ENCODE data around the gene GGA1. TPM values are rescaled to one million over a fixed set of nuclear protein-coding genes. Genes with fewer than 3 reads are reported as not detected.
A peak's percentile ranks its signal among the peaks of the same experiment; 100 is the strongest.

GGA1 gene
- polyA plus RNA-seq, 1 of the 3 experiments (the other 2 are of a cell fraction) = 81.1 TPM

DNA sequence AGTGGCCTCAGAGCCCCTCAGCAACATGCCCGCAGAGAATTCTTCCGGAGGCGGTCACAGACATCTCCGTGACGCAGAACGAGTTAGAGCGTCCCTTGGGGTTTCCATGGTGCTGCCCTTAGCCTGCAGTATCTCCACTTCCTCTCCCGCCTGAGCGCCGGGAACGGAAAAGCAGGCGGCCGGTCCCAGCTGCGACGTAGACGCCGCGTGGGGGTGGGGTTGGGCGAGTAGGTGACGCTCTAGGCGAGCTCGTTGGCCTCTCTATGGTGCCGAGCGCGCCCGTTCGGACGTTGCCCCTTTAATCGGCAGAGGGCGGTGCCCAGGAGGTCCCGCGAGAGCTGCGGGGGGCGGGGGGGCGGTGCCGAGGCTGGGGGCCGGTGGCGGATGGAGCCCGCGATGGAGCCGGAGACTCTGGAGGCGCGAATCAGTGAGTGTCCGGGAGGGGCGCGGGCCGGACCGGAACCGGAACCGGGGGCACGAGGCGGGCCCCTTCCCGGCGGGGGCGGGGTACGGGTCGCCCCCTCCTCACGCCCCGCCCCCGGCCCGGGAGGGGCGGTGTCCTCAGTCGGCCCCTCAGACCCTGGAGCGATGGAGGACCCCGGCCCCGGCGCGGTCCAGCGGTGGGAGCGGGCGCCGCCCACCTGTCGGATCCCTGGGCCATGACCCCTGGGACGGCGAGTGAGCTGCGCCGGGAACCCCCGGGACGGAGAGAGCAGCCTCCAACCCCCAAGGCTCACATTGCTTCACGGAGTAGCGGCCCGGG, at the start of gene GGA1 (continued):
- no peak for TF ChIP-seq RAD21 (IDR thresholded peaks at IDR 0.05; ENCODE audit: low read length)

DNA sequence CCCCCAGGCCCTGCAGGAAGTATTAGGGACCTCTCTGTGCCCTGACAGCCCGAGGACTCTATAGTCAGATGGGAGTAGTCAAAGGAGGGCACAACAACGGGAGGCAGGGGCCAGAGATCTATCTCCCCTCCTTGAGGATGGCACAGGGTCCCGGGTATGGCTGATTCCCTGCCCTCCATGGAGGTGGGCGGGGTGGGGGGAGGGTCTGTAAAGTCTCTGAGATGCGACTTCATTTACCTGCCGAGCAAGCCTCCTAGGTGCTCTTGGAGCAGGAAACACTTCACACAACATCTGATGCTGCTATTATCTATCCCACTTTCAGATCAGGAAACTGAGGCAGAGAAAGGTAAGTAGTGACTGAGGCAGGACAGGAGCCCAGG, 49.1 kb upstream of the GGA1 start:
- ChIA-PET CTCF (interaction anchor here (1.0 to 20.5 kb wide), 3 partner anchors 8 to 48 kb away, joined by 3 to 647 read pairs (median 45); no protein-coding TSS in a partner anchor), POLR2A (no interaction called here)
- Histone ChIP-seq H2AFZ (ENCODE audit: low read depth) (no peak overlapping the region), H3K27ac (ENCODE audit: low read depth in 2 of 2, low read length in 1 of 2) (no peak overlapping the region), H3K9me2 (no peaks in the 10 kb centered on the region), H4K20me1 (ENCODE audit: insufficient read depth) (peaks cover 24% of the 10 kb centered on the region), H3K4me2 (peak overlapping the region; percentile 42; the same call in 1 of the 2 replicates), H3K36me3 (replicated peaks in 1 of 2; ENCODE audit: control insufficient read depth in 1 of 2, insufficient read depth in 2 of 2, low read length in 1 of 2) (no peaks in the 10 kb centered on the region), H3F3A (replicated peaks; ENCODE audit: insufficient read depth) (peaks cover 43% of the 10 kb centered on the region), H3K9ac (no peak overlapping the region), H3K27me3 (ENCODE audit: insufficient read depth) (no peaks in the 10 kb centered on the region), H3K9me3 (no peaks in the 10 kb centered on the region), H3K4me1 (ENCODE audit: control insufficient read depth in 1 of 2, insufficient read depth in 2 of 2, low read depth in 1 of 2, low read length in 1 of 2) (peaks cover 10 to 27% of the 10 kb centered on the region in 2 experiments; a peak in 3 of 4 replicates), H3K4me3 (ENCODE audit: low read depth in 2 of 2, low read length in 1 of 2) (no peak overlapping the region), H3K79me2 (ENCODE audit: insufficient read depth) (peaks cover 39% of the 10 kb centered on the region)
- no peak for DNase-seq
- TF ChIP-seq FOSL2 (IDR thresholded peaks at IDR 0.05; ENCODE audit: borderline replicate concordance, low read depth) = no peak
- TF ChIP-seq JUND (IDR thresholded peaks at IDR 0.05) = no peak
- 92% methylated on average over 5 of the region's 6 CpGs for WGBS (ENCODE audit: low lambda C conversion rate)

- Histone ChIP-seq H3K4me1 (ENCODE audit: control insufficient read depth in 1 of 2, insufficient read depth in 2 of 2, low read depth in 1 of 2, low read length in 1 of 2) (peaks cover 10 to 28% of the 10 kb centered on the region in 2 experiments; a peak in 3 of 4 replicates), H4K20me1 (ENCODE audit: insufficient read depth) (peaks cover 30% of the 10 kb centered on the region), H3K27ac (ENCODE audit: low read depth in 2 of 2, low read length in 1 of 2) (peak within 1 kb of the TSS in 1 of 2 experiments; percentile 96; a peak in 2 of 4 replicates), H3K79me2 (ENCODE audit: insufficient read depth) (peaks cover 45% of the 10 kb centered on the region), H3K9ac (peak within 1 kb of the TSS; percentile 98), H3K36me3 (replicated peaks in 1 of 2; ENCODE audit: control insufficient read depth in 1 of 2, insufficient read depth in 2 of 2, low read length in 1 of 2) (no peaks in the 10 kb centered on the region), H2AFZ (ENCODE audit: low read depth) (no peak within 1 kb of the TSS; the same call in 1 of the 2 replicates), H3K4me3 (ENCODE audit: low read depth in 2 of 2, low read length in 1 of 2) (peak within 1 kb of the TSS; percentile 56 to 75), H3K27me3 (ENCODE audit: insufficient read depth) (no peaks in the 10 kb centered on the region), H3K9me3 (no peaks in the 10 kb centered on the region), H3F3A (replicated peaks; ENCODE audit: insufficient read depth) (peaks cover 47% of the 10 kb centered on the region), H3K9me2 (no peaks in the 10 kb centered on the region), H3K4me2 (peak within 1 kb of the TSS; percentile 99)
- TF ChIP-seq EP300 (IDR thresholded peaks at IDR 0.05; ENCODE audit: borderline replicate concordance in 1 of 2, low read depth in 1 of 2, low read length in 1 of 2) = 0 out of 4 replicates have a peak, but pooled peaks of 1 of the 2 experiments have one; percentile 0
- TF ChIP-seq POLR2AphosphoS5 (IDR thresholded peaks at IDR 0.05; ENCODE audit: low read depth, low read length) = peak; percentile 55
- TF ChIP-seq REST (IDR thresholded peaks at IDR 0.05; ENCODE audit: low read depth, low read length) = no peak
- WGBS (ENCODE audit: low lambda C conversion rate) = 85% methylated on average over 13 of the region's 76 CpGs
- ChIA-PET CTCF (interaction anchor here (0.7 to 20.5 kb wide), 5 partner anchors 15 to 77 kb away, joined by 3 to 647 read pairs (median 5); no protein-coding TSS in a partner anchor), POLR2A (no interaction called here)
- DNase-seq = peak; percentile 79
Measured at GRCh38 chr22:37559901-37560607, 48.6 kb upstream of the GGA1 start, which contains the start of gene CDC42EP1. Gene CDC42EP1 (plus strand): TSS chr22:37560480. CDS start chr22:37566350, 5,870 bp downstream.
